CD8-positive, alpha-beta memory T cell (primary cell): Measurements from ENCODE around the gene MAP4K3. TPM values are rescaled to one million over a fixed set of nuclear protein-coding genes. Genes with fewer than 3 reads are reported as not detected.
A peak's percentile ranks its signal among the peaks of the same experiment; 100 is the strongest.

ENCODE experiments used
- CTCF ChIA-PET: fragments of 350-600 bp; sonication (Branson Sonifier 250); formaldehyde crosslinking; loops from one replicate; lab custom pipeline; 2021; ENCODE audit warnings: antibody characterized with exemption; lab: Charles Lee
- POLR2A ChIA-PET: fragments of 350-600 bp; sonication (Branson Sonifier 250); formaldehyde crosslinking; loops from one replicate; lab custom pipeline; 2021; ENCODE audit warnings: antibody characterized with exemption; lab: Charles Lee
- DNase-seq, 5 donors: peaks; one replicate each; pipeline versions ENCODE4 v3.0.0 to v3.0.0-alpha.2; 2020 to 2022; ENCODE audit warnings: mixed read lengths in 1 of 5
- H3K27ac ChIP-seq: one replicate; pipeline ENCODE4 v1.7.0; 2013; ENCODE audit warnings: low read depth, mild to moderate bottlenecking, low read length, moderate library complexity
- H3K27me3 ChIP-seq: 2 replicates; pipeline ENCODE4 v1.7.0; 2013; ENCODE audit warnings: low read length, mild to moderate bottlenecking; ENCODE audit not compliant: insufficient read depth, poor library complexity, severe bottlenecking
- H3K36me3 ChIP-seq: 2 replicates; pipeline ENCODE4 v1.7.0; 2013; ENCODE audit warnings: mild to moderate bottlenecking, low read length, moderate library complexity; ENCODE audit not compliant: insufficient read depth
- H3K4me1 ChIP-seq: 2 replicates; pipeline ENCODE4 v1.7.0; 2013; ENCODE audit warnings: mild to moderate bottlenecking, low read length, moderate library complexity; ENCODE audit not compliant: insufficient read depth
- H3K4me3 ChIP-seq: 2 replicates; pipeline ENCODE4 v1.7.0; 2013; ENCODE audit warnings: mild to moderate bottlenecking, low read length
- H3K9me3 ChIP-seq: 2 replicates; pipeline ENCODE4 v1.7.0; 2013; ENCODE audit warnings: mild to moderate bottlenecking, low read length
- H3K27ac Mint-ChIP-seq, 8 donors: one replicate each; pipeline ENCODE4 v1.8.0; 2020 to 2021; ENCODE audit warnings: mixed read lengths in 8 of 8, mild to moderate bottlenecking in 6 of 8, inconsistent platforms in 3 of 8, moderate library complexity in 3 of 8
- H3K27me3 Mint-ChIP-seq, 2 donors: one replicate each; pipeline ENCODE4 v1.8.0; 2020 to 2021; ENCODE audit warnings: mixed read lengths in 2 of 2, mild to moderate bottlenecking in 1 of 2, moderate library complexity in 1 of 2
- H3K36me3 Mint-ChIP-seq, 3 donors: one replicate each; pipeline ENCODE4 v1.8.0; 2020 to 2021; ENCODE audit warnings: mixed read lengths in 3 of 3, inconsistent platforms in 1 of 3, mild to moderate bottlenecking in 1 of 3
- H3K4me1 Mint-ChIP-seq, 3 donors: one replicate each; pipeline ENCODE4 v1.8.0; 2020 to 2021; ENCODE audit warnings: mixed read lengths in 3 of 3, inconsistent platforms in 1 of 3, mild to moderate bottlenecking in 1 of 3
- H3K4me3 Mint-ChIP-seq, 7 donors: one replicate each; pipeline ENCODE4 v1.8.0; 2020 to 2021; ENCODE audit warnings: mixed read lengths in 7 of 7, mild to moderate bottlenecking in 6 of 7, moderate library complexity in 4 of 7, inconsistent platforms in 2 of 7
- H3K9me3 Mint-ChIP-seq, 5 donors: one replicate each; pipeline ENCODE4 v1.8.0; 2020 to 2022; ENCODE audit warnings: mixed read lengths in 5 of 5, mild to moderate bottlenecking in 3 of 5, moderate library complexity in 2 of 5, inconsistent platforms in 1 of 5
- polyA plus RNA-seq: library from polyadenylated mRNA; unstranded; fragments of 300-500 nt; fragmentation: Illumina TruSeq; gene quantifications from one replicate; pipeline ENCODE4 v1.2.3, GENCODE V29; 2021
- total RNA-seq, 2 experiments: library from RNA; stranded (reverse); gene quantifications; one replicate each; pipeline ENCODE4 v1.2.3, GENCODE V29; 2021

MAP4K3 gene
- total and polyA plus RNA-seq, 3 experiments from 2014 or later: 2.7 to 8.2 (median 7.0) TPM

DNA sequence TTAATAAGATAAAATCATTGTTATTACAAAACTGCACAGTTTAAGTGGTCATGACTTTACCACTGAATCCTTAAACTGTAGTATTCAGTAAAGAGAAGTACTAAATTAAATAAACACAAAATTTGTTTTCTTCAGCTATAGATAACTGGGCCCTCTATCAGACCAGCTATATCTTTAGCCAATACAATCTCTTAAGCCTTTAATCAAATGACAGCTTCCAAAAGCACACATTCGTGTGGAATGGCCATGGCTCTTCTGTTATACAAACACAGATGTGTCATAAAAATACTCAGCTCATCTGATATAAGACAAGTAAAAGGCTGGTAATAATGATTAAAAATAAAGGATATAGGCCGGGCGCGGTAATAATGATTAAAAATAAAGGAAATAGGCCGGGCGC, 135.7 kb downstream of the MAP4K3 start:
- Mint-ChIP-seq H3K4me3 (no peak overlapping the region), H3K4me1 (no peaks in the 10 kb centered on the region), H3K9me3 (no peaks in the 10 kb centered on the region), H3K27me3 (no peaks in the 10 kb centered on the region), H3K27ac (no peak overlapping the region), H3K36me3 (peaks cover 0 to 10% (median 3%) of the 10 kb centered on the region in 3 donors)
- Histone ChIP-seq H3K4me3 (no peak overlapping the region), H3K4me1 (no peaks in the 10 kb centered on the region), H3K27ac (no peak overlapping the region), H3K36me3 (no peaks in the 10 kb centered on the region), H3K27me3 (no peaks in the 10 kb centered on the region), H3K9me3 (no peaks in the 10 kb centered on the region)
- POLR2A ChIA-PET: no interaction called here
- CTCF ChIA-PET: no interaction called here
- no peak for DNase-seq

DNA sequence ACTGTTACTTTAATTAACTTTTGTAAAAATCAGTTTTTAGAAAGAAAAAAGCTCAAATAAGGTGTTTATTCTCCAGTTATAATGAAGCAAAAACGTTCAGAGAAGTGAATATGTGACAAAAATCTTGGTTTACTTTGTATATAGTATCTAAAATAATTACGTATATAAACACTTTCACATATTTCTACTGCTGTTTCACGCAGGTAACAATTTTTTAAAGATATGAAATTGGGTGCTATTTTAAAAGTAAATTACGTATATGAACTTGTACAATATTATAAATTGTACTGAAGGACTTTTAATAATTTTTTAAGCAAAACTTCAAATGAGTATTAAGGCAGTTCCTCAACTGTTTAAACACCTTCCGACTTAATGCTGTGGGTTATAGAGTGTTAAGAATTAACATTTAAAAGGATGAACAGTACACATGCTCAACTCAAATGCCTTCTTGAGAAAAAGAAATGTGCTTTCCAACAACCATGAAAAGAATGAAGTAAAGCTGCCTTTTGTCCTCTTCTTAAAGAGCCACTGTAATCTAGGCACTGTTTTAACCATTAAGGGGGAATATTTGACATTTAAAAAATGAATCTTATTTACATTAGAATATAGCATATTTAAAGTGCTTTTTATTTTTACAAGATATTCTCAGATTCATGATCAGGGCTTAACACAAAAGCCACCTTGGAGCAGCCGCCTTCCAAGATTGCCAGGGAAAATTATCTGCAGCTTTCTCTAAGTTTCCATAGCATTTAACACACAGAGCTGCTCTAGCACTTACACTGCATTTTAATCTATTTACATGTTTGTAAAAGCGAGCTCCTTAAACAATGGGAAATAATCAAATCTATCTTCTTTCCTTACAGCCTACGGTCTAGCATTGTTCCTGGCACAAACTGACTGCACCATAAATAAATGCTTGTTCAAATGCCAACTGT, 136.8 kb downstream of the MAP4K3 start:
- H3K27ac ChIP-seq: no peak overlapping the region
- no peak for DNase-seq
- no peaks in the 10 kb centered on the region for H3K27me3 ChIP-seq
- no peak overlapping the region for H3K4me3 ChIP-seq
- H3K9me3 ChIP-seq: no peaks in the 10 kb centered on the region
- H3K27me3 Mint-ChIP-seq: no peaks in the 10 kb centered on the region
- CTCF ChIA-PET: no interaction called here
- H3K36me3 Mint-ChIP-seq: peaks cover 0 to 8% (median 1%) of the 10 kb centered on the region in 3 donors
- no peaks in the 10 kb centered on the region for H3K36me3 ChIP-seq
- no peaks in the 10 kb centered on the region for H3K4me1 ChIP-seq
- no peak overlapping the region for H3K4me3 Mint-ChIP-seq
- H3K4me1 Mint-ChIP-seq: no peaks in the 10 kb centered on the region
- POLR2A ChIA-PET: no interaction called here
- no peak overlapping the region for H3K27ac Mint-ChIP-seq
- H3K9me3 Mint-ChIP-seq: no peaks in the 10 kb centered on the region

DNA sequence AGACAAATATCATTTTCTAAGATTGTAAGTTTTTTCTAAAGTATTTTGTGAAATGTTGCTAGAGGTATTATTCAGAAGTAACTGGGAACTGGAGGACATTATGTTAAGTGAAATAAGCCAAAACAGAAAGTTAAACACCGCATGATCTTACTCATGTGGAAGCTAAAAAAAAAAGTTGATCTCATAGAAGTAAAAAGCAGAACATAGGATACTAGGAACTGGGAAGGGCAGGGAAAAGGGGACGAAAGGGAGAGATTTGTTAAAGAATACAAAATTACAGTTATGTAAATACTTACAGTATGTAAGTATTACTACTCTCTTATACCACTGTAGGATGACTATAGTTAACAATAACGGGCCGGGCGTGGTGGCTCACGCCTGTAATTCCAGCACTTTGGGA, 146.7 kb downstream of the MAP4K3 start:
- POLR2A ChIA-PET: no interaction called here
- peaks cover 4% of the 10 kb centered on the region for H3K36me3 ChIP-seq
- no peaks in the 10 kb centered on the region for H3K9me3 ChIP-seq
- H3K9me3 Mint-ChIP-seq: no peaks in the 10 kb centered on the region
- peaks cover 0 to 4% (median 0%) of the 10 kb centered on the region in 3 donors for H3K4me1 Mint-ChIP-seq
- DNase-seq: no peak
- no peaks in the 10 kb centered on the region for H3K4me1 ChIP-seq
- CTCF ChIA-PET: no interaction called here
- H3K36me3 Mint-ChIP-seq: peaks cover 4 to 44% (median 18%) of the 10 kb centered on the region in 3 donors
- H3K4me3 Mint-ChIP-seq: no peak overlapping the region
- H3K27me3 ChIP-seq: no peaks in the 10 kb centered on the region
- H3K4me3 ChIP-seq: no peak overlapping the region
- H3K27ac ChIP-seq: no peak overlapping the region
- no peak overlapping the region for H3K27ac Mint-ChIP-seq
- H3K27me3 Mint-ChIP-seq: no peaks in the 10 kb centered on the region

DNA sequence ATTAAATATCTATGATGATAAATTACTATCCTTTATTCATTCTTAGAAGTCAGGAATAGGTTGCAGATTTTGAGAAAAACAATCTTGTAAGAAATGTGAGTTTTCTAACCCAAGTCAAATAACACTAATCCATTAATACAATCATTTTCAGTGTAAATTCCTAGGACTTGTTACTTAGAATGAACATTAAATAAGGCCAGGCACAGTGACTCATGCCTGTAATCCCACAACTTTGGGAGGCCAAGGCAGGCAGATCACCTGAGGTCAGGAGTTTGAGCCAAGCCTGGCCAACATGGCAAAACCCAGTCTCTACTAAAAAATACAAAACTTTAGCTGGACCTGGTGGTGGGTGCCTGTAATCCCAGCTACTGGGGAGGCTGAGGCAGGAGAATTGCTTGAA, 147.5 kb downstream of the MAP4K3 start:
- Mint-ChIP-seq H3K9me3 (no peaks in the 10 kb centered on the region), H3K27me3 (no peaks in the 10 kb centered on the region), H3K4me1 (peaks cover 0 to 4% (median 0%) of the 10 kb centered on the region in 3 donors), H3K4me3 (no peak overlapping the region), H3K27ac (no peak overlapping the region), H3K36me3 (peaks cover 4 to 47% (median 18%) of the 10 kb centered on the region in 3 donors)
- Histone ChIP-seq H3K4me3 (no peak overlapping the region), H3K36me3 (peaks cover 4% of the 10 kb centered on the region), H3K4me1 (no peaks in the 10 kb centered on the region), H3K27ac (no peak overlapping the region), H3K27me3 (no peaks in the 10 kb centered on the region), H3K9me3 (no peaks in the 10 kb centered on the region)
- ChIA-PET CTCF (no interaction called here), POLR2A (no interaction called here)
- DNase-seq: no peak

DNA sequence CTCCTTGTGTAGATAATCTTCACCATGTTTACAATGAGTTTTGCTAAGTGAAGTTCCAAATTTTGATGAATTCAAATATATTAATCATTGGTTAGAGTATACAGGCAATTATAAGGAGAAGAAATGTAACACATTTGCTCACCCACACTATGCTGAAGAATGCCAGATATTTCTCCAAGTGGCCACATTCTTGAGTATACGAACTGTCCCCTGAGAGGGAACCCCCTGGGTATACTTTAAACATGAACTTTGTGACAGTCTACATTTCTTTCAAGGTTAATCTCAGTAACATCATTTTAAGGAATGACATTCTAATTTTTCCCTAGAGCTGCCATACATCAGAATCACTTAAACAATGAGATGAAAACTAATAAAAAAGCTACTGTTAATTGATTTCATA, 153.5 kb downstream of the MAP4K3 start:
- CTCF ChIA-PET: no interaction called here
- Mint-ChIP-seq H3K4me1 (no peaks in the 10 kb centered on the region), H3K36me3 (peaks cover 4 to 40% (median 13%) of the 10 kb centered on the region in 3 donors), H3K4me3 (no peak overlapping the region), H3K27me3 (no peaks in the 10 kb centered on the region), H3K9me3 (no peaks in the 10 kb centered on the region), H3K27ac (no peak overlapping the region)
- Histone ChIP-seq H3K27ac (no peak overlapping the region), H3K36me3 (peaks cover 4% of the 10 kb centered on the region), H3K27me3 (no peaks in the 10 kb centered on the region), H3K4me3 (no peak overlapping the region), H3K9me3 (no peaks in the 10 kb centered on the region), H3K4me1 (no peaks in the 10 kb centered on the region)
- POLR2A ChIA-PET: no interaction called here
- DNase-seq: no peak

- H3K9me3 Mint-ChIP-seq: no peaks in the 10 kb centered on the region
- no peak for DNase-seq
- Histone ChIP-seq H3K27ac (no peak overlapping the region), H3K4me1 (no peaks in the 10 kb centered on the region), H3K27me3 (no peaks in the 10 kb centered on the region), H3K9me3 (no peaks in the 10 kb centered on the region), H3K4me3 (no peak overlapping the region), H3K36me3 (peaks cover 6% of the 10 kb centered on the region)
- ChIA-PET CTCF (no interaction called here), POLR2A (no interaction called here)
- peaks cover 13 to 37% (median 16%) of the 10 kb centered on the region in 3 donors for H3K36me3 Mint-ChIP-seq
- H3K4me1 Mint-ChIP-seq: no peaks in the 10 kb centered on the region
- no peak overlapping the region for H3K27ac Mint-ChIP-seq
- no peak overlapping the region for H3K4me3 Mint-ChIP-seq
- H3K27me3 Mint-ChIP-seq: no peaks in the 10 kb centered on the region
These were observed 155.7 kb downstream of the MAP4K3 start for GRCh38 chr2:39281391-39281790.

DNA sequence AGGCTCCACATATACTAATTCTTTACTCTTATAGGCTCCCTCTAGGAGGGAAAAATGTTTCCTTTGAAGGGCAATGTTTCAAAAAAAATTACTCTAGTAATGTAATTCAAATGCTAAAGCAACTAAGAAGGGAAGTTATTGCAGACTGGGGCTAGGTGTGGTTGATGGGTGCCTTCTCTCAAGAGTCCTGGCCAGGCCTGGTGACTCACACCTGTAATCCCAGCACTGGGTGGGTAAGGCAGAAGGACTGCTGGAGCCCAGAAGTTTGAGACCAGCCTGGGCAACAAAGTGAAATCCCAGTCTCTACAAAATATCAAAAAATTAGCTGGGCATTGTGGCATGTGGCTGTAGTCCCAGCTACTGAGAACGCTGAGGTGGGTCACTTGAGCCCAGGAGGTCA, 162.1 kb downstream of the MAP4K3 start:
- DNase-seq: no peak
- H3K4me3 ChIP-seq: no peak overlapping the region
- H3K9me3 ChIP-seq: no peaks in the 10 kb centered on the region
- ChIA-PET POLR2A (no interaction called here), CTCF (interaction anchor here (0.7 kb wide), 1 partner anchor 155 kb away, joined by 3 read pairs; no protein-coding TSS in a partner anchor)
- H3K4me1 Mint-ChIP-seq: no peaks in the 10 kb centered on the region
- no peak overlapping the region for H3K27ac Mint-ChIP-seq
- H3K4me1 ChIP-seq: no peaks in the 10 kb centered on the region
- peaks cover 13 to 33% (median 19%) of the 10 kb centered on the region in 3 donors for H3K36me3 Mint-ChIP-seq
- no peaks in the 10 kb centered on the region for H3K9me3 Mint-ChIP-seq
- no peak overlapping the region for H3K4me3 Mint-ChIP-seq
- H3K27me3 ChIP-seq: no peaks in the 10 kb centered on the region
- H3K36me3 ChIP-seq: peaks cover 7% of the 10 kb centered on the region
- no peaks in the 10 kb centered on the region for H3K27me3 Mint-ChIP-seq
- no peak overlapping the region for H3K27ac ChIP-seq

DNA sequence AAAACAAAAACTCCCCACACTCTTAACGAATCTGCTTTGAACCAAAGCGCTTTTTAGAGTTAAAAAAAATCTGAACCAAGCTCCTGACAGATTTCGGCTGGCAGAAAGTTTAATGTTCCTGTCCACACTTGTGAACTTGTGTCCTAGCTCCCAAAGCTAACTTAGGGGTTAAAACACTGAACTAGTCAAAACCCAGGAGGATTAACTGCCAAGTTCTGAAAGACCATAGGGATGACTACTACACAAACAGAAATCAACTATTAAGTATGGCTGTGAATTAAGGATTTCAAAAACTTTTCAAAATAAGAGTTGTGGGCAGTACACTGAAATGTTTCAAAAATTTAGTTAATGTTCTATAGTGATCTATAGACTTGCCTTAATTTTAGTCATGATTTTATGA, 167.1 kb downstream of the MAP4K3 start:
- H3K27ac ChIP-seq: no peak overlapping the region
- Mint-ChIP-seq H3K27ac (peak overlapping the region in 1 of 8 donors; percentile 5), H3K9me3 (no peaks in the 10 kb centered on the region), H3K4me1 (peaks cover 14 to 18% (median 15%) of the 10 kb centered on the region in 3 donors), H3K4me3 (no peak overlapping the region), H3K27me3 (no peaks in the 10 kb centered on the region), H3K36me3 (peaks cover 0 to 10% (median 7%) of the 10 kb centered on the region in 3 donors)
- no peaks in the 10 kb centered on the region for H3K27me3 ChIP-seq
- H3K36me3 ChIP-seq: peaks cover 5% of the 10 kb centered on the region
- no peaks in the 10 kb centered on the region for H3K9me3 ChIP-seq
- no peak overlapping the region for H3K4me3 ChIP-seq
- POLR2A ChIA-PET: no interaction called here
- H3K4me1 ChIP-seq: peaks cover 15% of the 10 kb centered on the region
- no peak for DNase-seq
- CTCF ChIA-PET: no interaction called here
